Mesendoderm (in vitro differentiated cells): ENCODE data around the gene RASD1.
"Not testable (repeated sequence)": the region's sequence is repeated elsewhere in the genome, so short reads cannot be mapped to it uniquely, and the experiment has no call there.

ENCODE experiments used
- DNase-seq: peaks from one replicate; pipeline ENCODE4 v3.0.0; 2013
- H2AK5ac ChIP-seq: 2 replicates; pipeline ENCODE4 v1.6.1; 2013; ENCODE audit warnings: low read length, inconsistent platforms
- H2BK120ac ChIP-seq: 2 replicates; pipeline ENCODE4 v1.6.1; 2013; ENCODE audit warnings: low read depth, mild to moderate bottlenecking, low read length, moderate library complexity, mixed read lengths
- H2BK15ac ChIP-seq: replicated peaks from 2 replicates; pipeline ENCODE4 v1.6.1; 2013; ENCODE audit warnings: low read depth, mild to moderate bottlenecking, moderate library complexity
- H2BK5ac ChIP-seq: 2 replicates; pipeline ENCODE4 v1.6.1; 2013; ENCODE audit warnings: low read length, inconsistent platforms
- H3K18ac ChIP-seq: 2 replicates; pipeline ENCODE4 v1.6.1; 2013; ENCODE audit warnings: mild to moderate bottlenecking, low read length, mixed read lengths
- H3K23ac ChIP-seq: one replicate; pipeline ENCODE4 v1.6.1; 2013; ENCODE audit warnings: low read length
- H3K27ac ChIP-seq: 2 replicates; pipeline ENCODE4 v1.5.1; 2013; ENCODE audit warnings: low read depth, mild to moderate bottlenecking, inconsistent platforms, low read length, moderate library complexity
- H3K27me3 ChIP-seq: 2 replicates; pipeline ENCODE4 v1.6.1; 2013; ENCODE audit warnings: low read length, control low read depth, mild to moderate bottlenecking, inconsistent platforms; ENCODE audit not compliant: insufficient read depth, poor library complexity
- H3K36me3 ChIP-seq: 2 replicates; pipeline ENCODE4 v1.6.1; 2013; ENCODE audit warnings: low read length, inconsistent platforms; ENCODE audit not compliant: control insufficient read depth, insufficient read depth
- H3K4ac ChIP-seq: one replicate; pipeline ENCODE4 v1.6.1; 2013; ENCODE audit warnings: low read depth, mild to moderate bottlenecking, low read length, moderate library complexity
- H3K4me1 ChIP-seq: 2 replicates; pipeline ENCODE4 v1.6.1; 2013; ENCODE audit warnings: low read depth, low read length, inconsistent platforms; ENCODE audit not compliant: control insufficient read depth
- H3K4me2 ChIP-seq: 2 replicates; pipeline ENCODE4 v1.6.1; 2013; ENCODE audit warnings: low read length
- H3K4me3 ChIP-seq: 2 replicates; pipeline ENCODE4 v1.5.1; 2013; ENCODE audit warnings: mild to moderate bottlenecking, low read length
- H3K56ac ChIP-seq: one replicate; pipeline ENCODE4 v1.6.1; 2013; ENCODE audit warnings: low read length
- H3K79me1 ChIP-seq: 2 replicates; pipeline ENCODE4 v1.6.1; 2013; ENCODE audit warnings: low read length, inconsistent platforms
- H3K79me2 ChIP-seq: 2 replicates; pipeline ENCODE4 v1.6.1; 2013; ENCODE audit warnings: mild to moderate bottlenecking, low read length; ENCODE audit not compliant: control insufficient read depth, insufficient read depth
- H3K9ac ChIP-seq: 2 replicates; pipeline ENCODE4 v1.6.1; 2013; ENCODE audit warnings: low read length, inconsistent platforms
- H4K5ac ChIP-seq: one replicate; pipeline ENCODE4 v1.6.1; 2013; ENCODE audit warnings: low read length
- H4K8ac ChIP-seq: one replicate; pipeline ENCODE4 v1.6.1; 2013; ENCODE audit warnings: low read depth, mild to moderate bottlenecking, control low read depth, low read length, moderate library complexity
- whole genome bisulfite sequencing: extraction: QIAGEN DNeasy Blood & Tissue Kit; methylation state at CpG from one replicate; pipeline ENCODE4 v1.1.7; 2013; ENCODE audit warnings: low lambda C conversion rate, missing lambda C conversion rate; ENCODE audit not compliant: insufficient coverage; ENCODE audit errors: extremely low coverage; 5-methylcytosine and 5-hydroxymethylcytosine counted together

Gene RASD1

DNA sequence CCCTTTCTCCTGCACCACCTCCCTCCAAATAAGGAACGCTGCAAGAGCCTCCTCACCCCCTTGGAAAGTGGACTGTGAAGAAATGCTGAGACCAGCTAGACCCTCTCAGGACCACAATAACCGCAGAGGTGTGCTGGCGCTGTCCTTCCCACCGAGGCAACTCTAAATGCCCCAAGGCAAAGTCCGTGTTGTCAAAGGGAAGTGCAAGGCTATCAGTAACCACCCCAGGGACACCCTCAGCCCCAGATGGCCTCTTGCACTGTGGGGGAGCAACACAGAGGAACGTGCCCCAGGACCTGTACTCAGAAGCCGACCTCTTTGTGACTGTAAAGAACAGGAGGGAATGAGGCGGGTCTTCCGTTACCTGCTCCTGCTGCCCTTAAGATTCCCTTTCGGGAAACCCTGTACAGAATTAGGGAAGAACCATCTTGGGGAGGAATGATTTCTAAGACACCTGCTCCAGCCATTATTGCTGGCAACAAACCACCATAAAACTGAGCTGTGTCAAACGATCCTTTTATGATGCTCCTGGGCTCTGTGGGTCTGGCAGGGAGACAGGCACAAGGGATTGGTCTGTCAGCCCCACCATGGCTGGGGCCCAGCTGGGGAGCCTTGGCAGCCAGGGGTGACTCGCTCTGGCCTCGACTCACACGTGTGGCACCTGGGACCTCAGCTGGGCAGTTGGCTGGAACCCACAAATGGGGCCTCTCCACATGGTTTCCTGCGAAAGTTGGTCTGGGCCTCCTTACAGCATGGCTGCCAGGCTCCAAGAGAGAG is 34.0 kb downstream of the RASD1 start:
- Histone ChIP-seq H3K27me3 (no peaks in the 10 kb centered on the region), H3K79me2 (no peaks in the 10 kb centered on the region), H2BK5ac (no peak overlapping the region), H3K36me3 (no peaks in the 10 kb centered on the region), H2AK5ac (no peak overlapping the region), H3K4ac (no peak overlapping the region), H3K4me3 (no peak overlapping the region), H2BK15ac (no peak overlapping the region), H3K9ac (no peak overlapping the region), H3K27ac (no peak overlapping the region), H3K23ac (no peak overlapping the region), H3K56ac (no peak overlapping the region), H4K8ac (no peak overlapping the region), H3K79me1 (no peaks in the 10 kb centered on the region), H3K4me1 (no peaks in the 10 kb centered on the region), H2BK120ac (no peak overlapping the region), H3K4me2 (no peak overlapping the region), H3K18ac (no peak overlapping the region), H4K5ac (no peak overlapping the region)
- no peak for DNase-seq
- no CpG with 5 or more reads among the region's 15 CpGs for WGBS

DNA sequence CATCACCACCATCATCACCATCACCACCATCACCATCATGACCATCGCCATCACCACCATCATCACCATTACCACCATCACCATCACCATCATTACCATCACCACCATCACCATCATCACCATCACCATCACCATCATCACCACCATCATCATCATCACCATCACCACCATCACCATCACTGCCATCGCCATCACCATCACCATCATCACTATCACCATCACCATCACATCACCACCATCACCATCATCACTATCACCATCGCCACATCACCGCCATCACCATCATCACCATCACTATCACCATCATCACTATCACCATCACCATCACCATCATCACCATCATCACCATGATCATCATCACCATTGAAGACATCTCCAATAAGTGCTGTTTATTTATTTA is 36.2 kb downstream of the RASD1 start:
- H2BK15ac ChIP-seq = no peak overlapping the region
- H2BK5ac ChIP-seq = no peak overlapping the region
- H3K79me2 ChIP-seq = no peaks in the 10 kb centered on the region
- H4K5ac ChIP-seq = no peak overlapping the region
- H3K36me3 ChIP-seq = no peaks in the 10 kb centered on the region
- H3K4me1 ChIP-seq = no peaks in the 10 kb centered on the region
- no peak overlapping the region for H2AK5ac ChIP-seq
- no peak overlapping the region for H3K23ac ChIP-seq
- WGBS = no CpG with 5 or more reads among the region's 4 CpGs
- H3K27me3 ChIP-seq = no peaks in the 10 kb centered on the region
- H3K56ac ChIP-seq = no peak overlapping the region
- no peak overlapping the region for H3K4me2 ChIP-seq
- no peak overlapping the region for H2BK120ac ChIP-seq
- H3K4me3 ChIP-seq = no peak overlapping the region
- H3K27ac ChIP-seq = no peak overlapping the region
- H3K79me1 ChIP-seq = no peaks in the 10 kb centered on the region
- H4K8ac ChIP-seq = no peak overlapping the region
- H3K18ac ChIP-seq = no peak overlapping the region
- DNase-seq = no peak
- no peak overlapping the region for H3K9ac ChIP-seq
- H3K4ac ChIP-seq = no peak overlapping the region

DNA sequence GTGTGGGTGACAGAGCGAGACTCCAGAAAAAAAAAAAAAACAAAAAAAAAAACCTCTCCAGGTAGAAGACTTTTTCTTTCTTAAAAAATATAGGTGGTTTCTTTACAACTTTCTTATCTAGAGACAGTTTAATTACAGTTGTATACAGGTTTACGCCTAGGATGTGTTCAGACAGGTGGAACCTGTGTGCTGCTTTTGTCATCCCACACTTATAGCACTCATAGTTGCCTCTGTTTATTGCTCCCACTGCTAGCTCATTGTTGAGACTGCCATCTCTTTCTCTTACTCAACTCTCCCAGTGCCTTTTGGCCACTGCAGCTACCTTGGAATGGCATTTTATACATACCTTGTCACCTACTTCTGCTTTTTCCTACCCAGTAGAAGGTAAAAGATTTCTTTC is 38.5 kb downstream of the RASD1 start:
- WGBS = no CpG with 5 or more reads among the region's 2 CpGs
- Histone ChIP-seq H2BK120ac (no peak overlapping the region), H3K4me1 (no peaks in the 10 kb centered on the region), H2AK5ac (no peak overlapping the region), H3K4me2 (no peak overlapping the region), H3K4me3 (no peak overlapping the region), H3K27me3 (no peaks in the 10 kb centered on the region), H3K4ac (no peak overlapping the region), H3K79me2 (no peaks in the 10 kb centered on the region), H3K23ac (no peak overlapping the region), H2BK5ac (no peak overlapping the region), H3K27ac (no peak overlapping the region), H3K79me1 (no peaks in the 10 kb centered on the region), H2BK15ac (no peak overlapping the region), H4K5ac (no peak overlapping the region), H3K56ac (no peak overlapping the region), H3K18ac (no peak overlapping the region), H3K9ac (no peak overlapping the region), H4K8ac (no peak overlapping the region), H3K36me3 (no peaks in the 10 kb centered on the region)
- no peak for DNase-seq

DNA sequence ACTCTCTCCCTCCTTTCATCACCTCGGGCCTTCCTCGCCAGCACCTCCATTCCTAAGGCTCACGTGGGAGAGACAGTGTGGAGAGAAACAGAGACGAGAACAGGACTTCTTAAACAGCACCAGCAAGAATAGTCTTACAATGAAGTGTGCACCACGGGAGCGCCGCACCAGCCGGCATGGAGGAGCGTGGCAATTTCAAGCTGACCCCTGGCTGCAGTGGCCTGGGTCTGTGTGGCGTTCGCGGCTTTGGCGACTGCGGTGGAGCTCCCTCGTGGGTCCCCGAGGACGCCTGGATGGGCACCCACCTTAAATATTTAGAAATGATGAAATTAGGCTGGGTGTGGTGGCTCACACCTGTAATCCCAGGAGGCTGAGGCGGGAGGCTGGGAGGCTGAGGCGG is 39.9 kb downstream of the RASD1 start:
- Histone ChIP-seq H2BK15ac (no peak overlapping the region), H3K9ac (no peak overlapping the region), H2AK5ac (no peak overlapping the region), H3K79me1 (no peaks in the 10 kb centered on the region), H4K5ac (no peak overlapping the region), H3K36me3 (no peaks in the 10 kb centered on the region), H3K56ac (no peak overlapping the region), H2BK120ac (no peak overlapping the region), H3K18ac (no peak overlapping the region), H3K27me3 (no peaks in the 10 kb centered on the region), H3K4me2 (no peak overlapping the region), H3K4me3 (no peak overlapping the region), H3K4me1 (no peaks in the 10 kb centered on the region), H3K27ac (no peak overlapping the region), H3K4ac (no peak overlapping the region), H3K23ac (no peak overlapping the region), H2BK5ac (no peak overlapping the region), H4K8ac (no peak overlapping the region), H3K79me2 (no peaks in the 10 kb centered on the region)
- WGBS = no CpG with 5 or more reads among the region's 19 CpGs
- no peak for DNase-seq

DNA sequence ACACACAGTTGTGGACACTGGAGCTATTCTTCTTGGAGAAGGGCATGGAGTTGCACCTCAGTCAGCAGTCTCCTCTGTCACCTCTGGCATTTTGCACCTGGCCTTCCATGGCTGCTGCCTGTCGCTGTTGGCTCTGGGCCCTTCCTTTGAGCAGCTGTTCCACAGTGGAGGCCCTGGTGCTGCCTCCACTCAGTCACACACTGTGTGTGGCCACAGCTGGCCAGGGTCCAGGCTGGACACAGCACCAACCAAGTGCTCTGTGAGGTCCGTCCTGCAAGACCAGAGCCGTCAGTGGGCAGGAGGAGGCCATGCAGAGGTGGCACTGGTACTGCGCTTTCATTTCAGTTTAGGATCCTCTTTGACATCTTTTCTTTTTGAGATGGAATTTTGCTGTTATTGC is 41.0 kb downstream of the RASD1 start:
- WGBS = no CpG with 5 or more reads among the region's 4 CpGs
- H3K4me3 ChIP-seq = no peak overlapping the region
- no peak overlapping the region for H2BK120ac ChIP-seq
- no peak for DNase-seq
- H2BK15ac ChIP-seq = no peak overlapping the region
- no peaks in the 10 kb centered on the region for H3K4me1 ChIP-seq
- no peak overlapping the region for H4K8ac ChIP-seq
- H3K36me3 ChIP-seq = no peaks in the 10 kb centered on the region
- H3K18ac ChIP-seq = no peak overlapping the region
- no peaks in the 10 kb centered on the region for H3K79me2 ChIP-seq
- H4K5ac ChIP-seq = no peak overlapping the region
- no peak overlapping the region for H3K27ac ChIP-seq
- no peak overlapping the region for H3K23ac ChIP-seq
- H3K4me2 ChIP-seq = no peak overlapping the region
- H3K4ac ChIP-seq = no peak overlapping the region
- no peaks in the 10 kb centered on the region for H3K27me3 ChIP-seq
- H2AK5ac ChIP-seq = no peak overlapping the region
- H3K79me1 ChIP-seq = no peaks in the 10 kb centered on the region
- H3K56ac ChIP-seq = no peak overlapping the region
- H3K9ac ChIP-seq = no peak overlapping the region
- H2BK5ac ChIP-seq = no peak overlapping the region

DNA sequence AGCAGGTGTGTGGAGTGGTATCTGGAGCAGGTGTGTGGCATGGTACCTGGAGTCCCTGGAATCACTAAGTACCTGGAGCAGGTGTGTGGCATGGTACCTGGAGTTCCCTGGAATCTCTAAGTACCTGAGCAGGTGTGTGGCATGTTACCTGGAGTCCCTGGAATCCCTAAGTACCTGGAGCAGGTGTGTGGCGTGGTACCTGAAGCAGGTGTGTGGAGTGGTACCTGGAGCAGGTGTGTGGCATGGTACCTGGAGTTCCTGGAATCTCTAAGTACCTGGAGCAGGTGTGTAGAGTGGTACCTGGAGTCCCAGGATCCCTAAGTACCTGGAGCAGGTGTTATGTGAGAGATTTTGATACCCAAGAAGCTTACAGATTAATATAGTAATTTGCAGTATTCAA is 41.5 kb downstream of the RASD1 start:
- H3K9ac ChIP-seq, H3K79me2 ChIP-seq, H3K79me1 ChIP-seq, H3K18ac ChIP-seq, DNase-seq, H2BK5ac ChIP-seq, H2BK15ac ChIP-seq, H3K4me1 ChIP-seq, H3K56ac ChIP-seq, H3K27ac ChIP-seq, H3K4me3 ChIP-seq, H4K8ac ChIP-seq, H3K4ac ChIP-seq, H2BK120ac ChIP-seq, H4K5ac ChIP-seq, H3K36me3 ChIP-seq, H3K23ac ChIP-seq, H3K4me2 ChIP-seq, H3K27me3 ChIP-seq, H2AK5ac ChIP-seq: not testable (repeated sequence)
- no CpG with 5 or more reads among the region's 1 CpG for WGBS
